ENCODE results near the gene SPEG. TPM values are rescaled to one million over a fixed set of nuclear protein-coding genes. Genes with fewer than 3 reads are reported as not detected.

SPEG gene
- total and polyA plus RNA-seq, 2 of the 8 experiments (the other 6 are each of a cell fraction or from before 2014, with no cell fraction given), result 19.9 to 32.0 TPM

DNA sequence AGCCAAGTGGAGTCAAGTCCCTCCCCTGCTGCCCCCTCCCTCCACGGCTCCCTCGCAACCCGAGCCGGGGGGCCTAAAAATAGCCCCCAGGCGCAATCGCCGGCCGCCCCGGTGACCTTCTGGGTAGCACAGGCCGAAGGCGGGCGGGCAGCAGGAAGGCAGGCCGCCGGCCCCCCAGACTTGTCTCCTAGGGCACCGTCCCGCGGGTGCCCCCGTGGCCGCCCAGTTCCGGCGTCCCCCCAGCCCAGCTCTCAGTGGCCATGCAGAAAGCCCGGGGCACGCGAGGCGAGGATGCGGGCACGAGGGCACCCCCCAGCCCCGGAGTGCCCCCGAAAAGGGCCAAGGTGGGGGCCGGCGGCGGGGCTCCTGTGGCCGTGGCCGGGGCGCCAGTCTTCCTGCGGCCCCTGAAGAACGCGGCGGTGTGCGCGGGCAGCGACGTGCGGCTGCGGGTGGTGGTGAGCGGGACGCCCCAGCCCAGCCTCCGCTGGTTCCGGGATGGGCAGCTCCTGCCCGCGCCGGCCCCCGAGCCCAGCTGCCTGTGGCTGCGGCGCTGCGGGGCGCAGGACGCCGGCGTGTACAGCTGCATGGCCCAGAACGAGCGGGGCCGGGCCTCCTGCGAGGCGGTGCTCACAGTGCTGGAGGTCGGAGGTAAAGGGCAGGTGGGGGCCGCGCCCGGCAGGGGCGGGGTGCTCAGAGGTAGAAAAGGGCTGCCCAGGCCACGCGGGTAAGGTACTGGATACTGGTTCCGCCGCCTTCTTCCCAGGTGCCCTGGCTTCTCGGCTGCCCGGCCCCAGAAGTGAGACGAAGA lies at the start of gene SPEG (continued):
- TF ChIP-seq SUZ12 (IDR thresholded peaks at IDR 0.05; ENCODE audit: low read length), result no peak
- TF ChIP-seq SP2 (IDR thresholded peaks at IDR 0.05; ENCODE audit: low read length), result no peak
- peak; percentile 23; the same call in 1 of the 2 replicates for TF ChIP-seq TAF1 (IDR thresholded peaks at IDR 0.05; ENCODE audit: low read depth, low read length)
- TF ChIP-seq, protein P1, sequence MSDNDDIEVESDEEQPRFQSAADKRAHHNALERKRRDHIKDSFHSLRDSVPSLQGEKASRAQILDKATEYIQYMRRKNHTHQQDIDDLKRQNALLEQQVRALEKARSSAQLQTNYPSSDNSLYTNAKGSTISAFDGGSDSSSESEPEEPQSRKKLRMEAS (IDR thresholded peaks at IDR 0.05), result peak; percentile 58; the same call in 1 of the 2 replicates
- peak; percentile 64 for TF ChIP-seq KDM4A (IDR thresholded peaks at IDR 0.05; ENCODE audit: low read depth, low read length, severe bottlenecking)
- peak; percentile 20; the same call in 1 of the 2 replicates for TF ChIP-seq TBP (IDR thresholded peaks at IDR 0.05; ENCODE audit: low read depth, low read length)
- no peak for TF ChIP-seq RXRA (IDR thresholded peaks at IDR 0.05; ENCODE audit: insufficient read depth, low read depth, low read length)
